22Rv1 (cell line): ENCODE measurements around the gene FAM168B.

ENCODE experiments used
- ZFX ChIP-seq: fragments of 450-650 bp; IDR thresholded peaks from 2 replicates; pipeline ENCODE4 v1.6.1; 2017; ENCODE audit warnings: antibody characterized with exemption, borderline replicate concordance
- TF ChIP-seq, protein P1 (sequence below): fragments of 450-650 bp; IDR thresholded peaks from 2 replicates; pipeline ENCODE4 v1.5.1; 2017; ENCODE audit warnings: mild to moderate bottlenecking

DNA sequence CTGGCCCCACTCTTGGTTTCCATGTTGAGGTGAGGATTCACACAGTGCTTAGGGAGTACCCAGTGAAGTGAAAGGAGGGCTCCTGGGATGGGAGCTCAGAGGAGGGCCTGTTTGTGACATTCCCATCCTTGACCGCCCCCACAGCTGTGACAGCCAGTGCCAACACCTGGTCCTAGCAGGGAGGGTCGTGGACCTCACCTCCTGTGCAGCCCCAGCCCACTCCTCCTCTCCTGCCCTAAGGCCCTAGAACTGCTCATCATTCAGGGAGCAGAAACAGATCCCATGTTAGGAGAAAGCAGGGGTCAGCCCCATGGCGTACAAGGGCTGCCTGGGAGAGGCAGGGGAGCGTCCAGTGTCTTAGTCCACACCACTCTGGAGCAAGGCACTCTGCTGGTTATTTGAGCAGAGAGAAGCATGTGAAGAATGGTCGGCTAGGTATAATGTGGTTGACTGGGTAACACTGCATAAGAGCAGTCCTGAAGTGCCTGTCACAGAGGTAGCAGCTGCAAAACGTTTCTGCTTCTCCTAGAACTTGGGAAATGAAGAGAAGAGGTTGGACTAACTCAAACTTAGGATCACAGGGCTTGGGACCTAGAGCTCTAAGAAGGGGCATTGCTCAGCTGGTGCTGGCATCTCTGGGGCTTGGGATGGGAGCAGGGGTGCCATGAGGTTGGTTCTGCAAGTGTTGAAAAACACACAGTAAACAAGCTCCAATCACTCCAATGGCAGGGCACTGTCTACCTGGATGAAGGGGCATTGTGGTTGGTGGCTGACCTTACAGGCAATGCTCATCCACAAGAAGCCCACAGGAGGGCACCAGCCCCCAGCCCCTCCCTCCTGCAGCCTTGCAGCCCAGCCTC is 55.6 kb downstream of the FAM168B start:
- TF ChIP-seq, protein P1, sequence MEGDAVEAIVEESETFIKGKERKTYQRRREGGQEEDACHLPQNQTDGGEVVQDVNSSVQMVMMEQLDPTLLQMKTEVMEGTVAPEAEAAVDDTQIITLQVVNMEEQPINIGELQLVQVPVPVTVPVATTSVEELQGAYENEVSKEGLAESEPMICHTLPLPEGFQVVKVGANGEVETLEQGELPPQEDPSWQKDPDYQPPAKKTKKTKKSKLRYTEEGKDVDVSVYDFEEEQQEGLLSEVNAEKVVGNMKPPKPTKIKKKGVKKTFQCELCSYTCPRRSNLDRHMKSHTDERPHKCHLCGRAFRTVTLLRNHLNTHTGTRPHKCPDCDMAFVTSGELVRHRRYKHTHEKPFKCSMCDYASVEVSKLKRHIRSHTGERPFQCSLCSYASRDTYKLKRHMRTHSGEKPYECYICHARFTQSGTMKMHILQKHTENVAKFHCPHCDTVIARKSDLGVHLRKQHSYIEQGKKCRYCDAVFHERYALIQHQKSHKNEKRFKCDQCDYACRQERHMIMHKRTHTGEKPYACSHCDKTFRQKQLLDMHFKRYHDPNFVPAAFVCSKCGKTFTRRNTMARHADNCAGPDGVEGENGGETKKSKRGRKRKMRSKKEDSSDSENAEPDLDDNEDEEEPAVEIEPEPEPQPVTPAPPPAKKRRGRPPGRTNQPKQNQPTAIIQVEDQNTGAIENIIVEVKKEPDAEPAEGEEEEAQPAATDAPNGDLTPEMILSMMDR, result no peak
- TF ChIP-seq ZFX, result no peak
